Activated T-cell treated with anti-CD3 and anti-CD28 coated beads, Interleukin-2, amount 50 U/mL, for 4 hours (primary cell): ENCODE results near the gene FOXS1. TPM values are rescaled to one million over a fixed set of nuclear protein-coding genes. Genes with fewer than 3 reads are reported as not detected.
"Not testable (repeated sequence)": the region's sequence is repeated elsewhere in the genome, so short reads cannot be mapped to it uniquely, and the experiment has no call there.

Experiments used
- ATAC-seq, 2 donors: fragments of 200-7000 bp; cut with Tn5 transposase; one replicate each; pipeline ENCODE4 v1.10.0; 2021
- DNase-seq: peaks from one replicate; pipeline ENCODE4 v3.0.0-alpha.2; 2020
- H3K27me3 Mint-ChIP-seq: one replicate; pipeline ENCODE4 v1.8.0; 2021; ENCODE audit warnings: low read depth, mixed read lengths
- H3K36me3 Mint-ChIP-seq: one replicate; pipeline ENCODE4 v1.8.0; 2022; ENCODE audit warnings: mixed read lengths; ENCODE audit not compliant: insufficient read depth
- H3K4me1 Mint-ChIP-seq: one replicate; pipeline ENCODE4 v1.8.0; 2021; ENCODE audit warnings: low read depth, mixed read lengths
- H3K4me3 Mint-ChIP-seq: one replicate; pipeline ENCODE4 v1.8.0; 2021; ENCODE audit warnings: mild to moderate bottlenecking, moderate library complexity, mixed read lengths
- H3K9me3 Mint-ChIP-seq: one replicate; pipeline ENCODE4 v1.8.0; 2021; ENCODE audit warnings: mixed read lengths
- total RNA-seq, 3 donors: library from RNA; stranded (reverse); gene quantifications; one replicate each; pipeline ENCODE4 v1.2.1, GENCODE V29; 2021

Gene FOXS1
- total RNA-seq, 3 donors from 2014 or later = not detected

DNA sequence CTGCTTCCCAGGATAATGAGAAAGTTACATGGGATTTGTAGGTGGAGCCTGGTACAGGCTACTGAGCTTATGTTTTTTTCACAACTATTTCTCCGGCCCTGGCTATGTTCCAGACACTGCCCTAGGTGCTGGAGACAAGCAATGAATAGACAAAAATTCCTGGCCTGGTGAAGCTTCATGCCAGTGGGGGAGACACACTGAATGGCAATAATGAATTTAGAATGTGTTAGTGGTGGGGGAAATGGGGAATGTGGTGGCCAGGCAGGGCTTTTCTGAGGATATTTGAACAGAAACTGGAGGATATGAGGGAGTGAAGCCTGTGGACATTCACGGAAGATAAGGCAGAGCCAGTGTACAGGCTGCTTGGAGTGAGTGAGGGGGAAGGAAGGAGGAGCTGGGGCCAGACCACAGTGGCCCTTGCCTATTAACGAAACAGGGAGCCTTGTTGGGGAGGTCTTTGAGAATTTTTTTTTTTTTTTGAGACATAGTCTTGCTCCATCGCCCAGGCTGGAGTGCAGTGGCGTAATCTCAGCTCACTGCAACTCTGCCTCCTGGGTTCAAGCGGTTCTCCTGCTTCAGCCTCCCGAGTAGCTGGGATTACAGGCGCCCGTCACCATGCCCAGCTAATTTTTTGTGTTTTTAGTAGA, 6.6 kb downstream of the FOXS1 start:
- no peaks in the 10 kb centered on the region for H3K36me3 Mint-ChIP-seq
- H3K27me3 Mint-ChIP-seq = no peaks in the 10 kb centered on the region
- H3K9me3 Mint-ChIP-seq = no peaks in the 10 kb centered on the region
- peaks cover 6% of the 10 kb centered on the region for H3K4me1 Mint-ChIP-seq
- H3K4me3 Mint-ChIP-seq = no peak overlapping the region
- DNase-seq (no peak), ATAC-seq (no peak)

DNA sequence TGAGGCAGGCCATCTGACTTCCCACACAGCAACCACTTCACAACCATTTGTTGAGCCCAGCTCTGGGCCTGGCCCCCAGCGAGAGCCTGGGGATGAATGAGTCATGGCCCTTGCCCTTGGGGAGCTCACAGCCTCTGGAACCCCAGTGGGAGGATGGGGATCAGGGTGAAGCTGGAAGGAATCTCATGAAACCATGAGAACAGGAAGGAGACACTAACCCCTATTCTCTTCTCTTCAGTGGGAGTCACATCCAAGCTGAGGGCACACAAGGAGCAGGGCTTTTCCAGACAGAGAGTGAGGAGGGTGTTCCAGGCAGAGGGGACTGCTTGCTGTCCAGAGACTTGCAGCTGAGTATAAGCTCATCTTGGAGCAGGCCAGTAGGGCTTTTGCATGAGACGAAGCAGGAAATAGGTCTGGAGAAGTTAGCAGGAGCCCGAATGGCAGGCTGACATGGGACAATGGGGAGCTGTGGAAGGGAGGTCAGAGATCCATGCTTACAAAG, 7.5 kb downstream of the FOXS1 start:
- DNase-seq (no peak), ATAC-seq (no peak)
- Mint-ChIP-seq H3K4me1 (peaks cover 6% of the 10 kb centered on the region), H3K36me3 (no peaks in the 10 kb centered on the region), H3K9me3 (no peaks in the 10 kb centered on the region), H3K4me3 (no peak overlapping the region), H3K27me3 (no peaks in the 10 kb centered on the region)

GRCh38 chr20:31836853-31837608, 8.4 kb downstream of the FOXS1 start:
- Mint-ChIP-seq H3K36me3 (no peaks in the 10 kb centered on the region), H3K4me3 (no peak overlapping the region), H3K9me3 (no peaks in the 10 kb centered on the region), H3K4me1 (peaks cover 6% of the 10 kb centered on the region), H3K27me3 (no peaks in the 10 kb centered on the region)
- ATAC-seq = no peak
- DNase-seq = no peak

DNA sequence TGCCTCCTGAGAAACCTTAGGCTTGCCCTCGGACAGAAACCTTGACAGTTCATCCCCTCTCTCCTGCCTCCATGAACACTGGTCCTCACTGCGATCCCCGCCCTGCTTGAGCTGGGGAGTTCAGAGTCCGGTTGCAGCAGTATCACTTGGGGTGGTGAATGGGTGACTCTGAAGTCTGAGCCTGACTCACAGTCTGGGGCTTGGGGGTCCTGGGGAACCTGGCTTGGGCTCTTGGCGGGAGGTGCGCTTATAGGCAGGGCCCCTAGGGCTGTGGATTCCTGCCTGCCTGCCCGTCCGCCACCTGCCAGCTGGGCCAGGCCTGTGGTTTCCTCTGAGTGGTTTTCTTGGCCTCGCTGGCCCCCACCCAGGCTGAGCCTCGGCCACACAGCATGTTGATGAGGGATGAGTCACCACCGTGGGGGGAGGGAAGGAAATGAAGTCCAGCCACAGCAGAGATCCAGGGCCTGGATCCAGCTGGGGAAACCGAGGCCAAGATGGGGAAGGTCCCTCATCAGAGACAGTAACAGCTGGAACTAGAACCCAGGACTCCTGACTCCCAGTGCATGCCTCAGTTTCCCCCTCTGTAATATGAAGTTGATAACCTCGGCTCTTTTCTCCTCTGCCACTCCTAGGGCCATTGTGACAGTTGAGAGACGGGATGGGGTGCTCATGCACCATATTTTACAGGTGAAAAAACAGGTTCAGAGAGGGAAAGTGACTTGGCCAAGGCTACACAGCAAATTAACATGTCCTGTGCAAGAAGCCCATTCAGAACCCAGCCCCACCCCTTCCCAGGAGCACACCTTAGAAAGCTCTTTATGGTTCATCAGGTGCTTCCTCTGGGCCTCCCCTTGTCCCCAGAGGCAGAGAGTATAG, 9.2 kb downstream of the FOXS1 start:
- no peaks in the 10 kb centered on the region for H3K27me3 Mint-ChIP-seq
- ATAC-seq = peak; percentile 11 to 31
- H3K9me3 Mint-ChIP-seq = no peaks in the 10 kb centered on the region
- no peak for DNase-seq
- H3K36me3 Mint-ChIP-seq = no peaks in the 10 kb centered on the region
- H3K4me1 Mint-ChIP-seq = peaks cover 6% of the 10 kb centered on the region
- H3K4me3 Mint-ChIP-seq = no peak overlapping the region

DNA sequence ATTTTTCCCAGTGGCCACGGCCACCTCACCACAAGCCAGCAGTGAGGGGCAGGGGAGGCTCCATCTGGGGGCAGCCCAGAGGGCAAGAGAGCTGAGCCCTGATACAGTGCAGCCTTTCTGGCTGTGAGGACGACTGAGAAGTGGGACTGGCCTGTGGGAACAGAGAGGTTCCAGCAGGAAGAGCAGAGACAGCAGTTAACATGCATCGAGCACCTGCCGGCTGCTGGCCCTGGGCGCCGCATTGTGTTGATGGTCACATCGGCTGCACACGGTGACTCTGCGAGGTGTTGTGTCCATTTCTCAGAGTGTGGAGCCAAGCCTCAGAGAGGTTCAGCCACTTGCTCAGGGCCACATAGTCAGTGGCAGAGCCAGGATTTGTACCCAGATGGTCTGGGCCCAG, 9.8 kb downstream of the FOXS1 start:
- DNase-seq (no peak), ATAC-seq (peak in 1 of 2 donors; percentile 15)
- Mint-ChIP-seq H3K4me3 (no peak overlapping the region), H3K36me3 (no peaks in the 10 kb centered on the region), H3K9me3 (no peaks in the 10 kb centered on the region), H3K27me3 (no peaks in the 10 kb centered on the region), H3K4me1 (peaks cover 6% of the 10 kb centered on the region)

DNA sequence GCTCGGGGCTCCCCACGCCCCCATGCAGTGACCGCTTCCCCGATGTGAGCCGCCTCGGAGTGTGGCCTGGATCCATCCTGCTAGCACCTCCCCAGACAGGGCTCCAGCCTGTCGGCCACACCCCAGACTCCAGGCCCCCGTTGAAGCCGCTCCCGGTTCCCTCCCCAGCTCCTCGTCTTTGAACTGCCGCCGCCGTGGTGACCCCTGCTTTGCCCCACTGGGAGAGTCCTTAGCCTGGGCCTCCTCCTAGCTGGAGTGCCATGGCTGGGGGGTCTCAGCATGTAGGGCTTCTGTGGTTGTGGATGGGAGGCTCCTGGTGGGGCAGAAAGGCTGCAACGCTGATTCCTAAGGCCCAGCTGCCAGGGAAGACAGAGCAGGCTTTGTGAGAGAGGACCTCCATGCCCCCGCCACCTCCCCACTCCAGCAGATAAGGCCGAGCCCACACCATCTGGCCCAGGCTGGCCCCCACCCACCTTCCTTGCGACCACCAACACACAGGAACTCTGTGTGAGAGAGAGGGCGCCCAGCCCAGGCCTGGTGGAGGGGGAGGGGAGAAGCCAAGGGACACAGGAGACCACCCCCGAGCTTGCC, 11.4 kb downstream of the FOXS1 start:
- no peaks in the 10 kb centered on the region for H3K27me3 Mint-ChIP-seq
- no peaks in the 10 kb centered on the region for H3K36me3 Mint-ChIP-seq
- H3K4me3 Mint-ChIP-seq = no peak overlapping the region
- ATAC-seq (no peak), DNase-seq (no peak)
- H3K4me1 Mint-ChIP-seq = peaks cover 6% of the 10 kb centered on the region
- no peaks in the 10 kb centered on the region for H3K9me3 Mint-ChIP-seq

GRCh38 chr20:31833130-31833930, 12.1 kb downstream of the FOXS1 start:
- H3K9me3 Mint-ChIP-seq = no peaks in the 10 kb centered on the region
- peaks cover 6% of the 10 kb centered on the region for H3K4me1 Mint-ChIP-seq
- no peaks in the 10 kb centered on the region for H3K36me3 Mint-ChIP-seq
- peak; percentile 54 for DNase-seq
- no peak overlapping the region for H3K4me3 Mint-ChIP-seq
- peak; percentile 45 to 55 for ATAC-seq
- no peaks in the 10 kb centered on the region for H3K27me3 Mint-ChIP-seq

- no peaks in the 10 kb centered on the region for H3K27me3 Mint-ChIP-seq
- H3K36me3 Mint-ChIP-seq = no peaks in the 10 kb centered on the region
- no peaks in the 10 kb centered on the region for H3K9me3 Mint-ChIP-seq
- H3K4me3 Mint-ChIP-seq = no peak overlapping the region
- peaks cover 6% of the 10 kb centered on the region for H3K4me1 Mint-ChIP-seq
- no peak for ATAC-seq
- DNase-seq = no peak
These were observed 13.6 kb downstream of the FOXS1 start for GRCh38 chr20:31831771-31832306.

DNA sequence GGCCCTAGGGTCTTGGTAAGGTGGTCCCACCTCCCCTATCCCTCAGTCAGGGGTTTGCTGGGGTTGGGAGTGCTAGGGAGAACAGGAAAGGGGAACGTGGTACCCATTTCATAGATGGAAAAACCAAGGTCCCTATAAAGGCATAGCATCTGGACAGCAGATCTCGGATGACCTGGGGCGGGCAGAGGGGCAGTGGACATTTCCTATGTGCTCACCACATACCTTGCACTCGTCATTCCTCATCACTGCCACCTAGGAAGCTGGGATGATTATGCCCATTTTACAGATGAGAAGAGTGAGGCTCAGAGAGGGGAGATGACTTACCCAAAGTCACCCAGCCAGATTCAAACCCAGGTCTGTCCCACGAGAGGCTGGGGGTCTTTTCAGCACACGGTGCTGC, 14.2 kb downstream of the FOXS1 start:
- no peak overlapping the region for H3K4me3 Mint-ChIP-seq

DNA sequence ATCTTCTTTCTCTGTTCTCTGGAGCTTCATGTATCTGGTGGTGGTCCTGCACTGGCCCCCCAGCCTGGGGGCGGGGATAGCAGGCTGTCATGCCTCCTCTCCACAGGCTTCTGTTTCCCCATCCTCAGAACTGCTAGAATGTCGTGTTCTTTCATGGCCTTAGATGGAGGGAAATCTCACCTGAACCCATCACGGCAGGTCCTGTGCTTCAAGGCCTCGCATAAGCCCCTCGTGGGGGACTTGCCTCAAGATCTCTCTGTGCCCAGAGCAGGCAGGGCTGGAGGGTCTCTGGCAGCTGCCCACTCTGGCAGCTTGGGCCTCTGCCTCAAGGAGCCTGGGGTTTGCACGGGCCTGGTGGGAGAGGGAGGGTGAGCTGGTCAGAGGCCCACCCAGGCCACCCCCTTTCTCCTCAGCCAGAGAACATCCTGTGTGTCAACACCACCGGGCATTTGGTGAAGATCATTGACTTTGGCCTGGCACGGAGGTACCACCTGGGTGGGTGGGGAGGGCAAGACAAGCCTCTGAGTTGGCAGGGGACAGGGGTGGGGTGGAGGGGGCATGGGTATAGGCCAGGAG, 14.9 kb downstream of the FOXS1 start:
- DNase-seq (no peak), ATAC-seq (no peak)
- Mint-ChIP-seq H3K4me1 (no peaks in the 10 kb centered on the region), H3K9me3 (no peaks in the 10 kb centered on the region), H3K4me3 (no peak overlapping the region), H3K36me3 (no peaks in the 10 kb centered on the region), H3K27me3 (no peaks in the 10 kb centered on the region)

More for the DNA sequence above, 14.2 kb downstream of the FOXS1 start:
- DNase-seq (no peak), ATAC-seq (no peak)
- Mint-ChIP-seq H3K27me3 (no peaks in the 10 kb centered on the region), H3K9me3 (no peaks in the 10 kb centered on the region), H3K4me1 (peaks cover 3% of the 10 kb centered on the region), H3K36me3 (no peaks in the 10 kb centered on the region)

DNA sequence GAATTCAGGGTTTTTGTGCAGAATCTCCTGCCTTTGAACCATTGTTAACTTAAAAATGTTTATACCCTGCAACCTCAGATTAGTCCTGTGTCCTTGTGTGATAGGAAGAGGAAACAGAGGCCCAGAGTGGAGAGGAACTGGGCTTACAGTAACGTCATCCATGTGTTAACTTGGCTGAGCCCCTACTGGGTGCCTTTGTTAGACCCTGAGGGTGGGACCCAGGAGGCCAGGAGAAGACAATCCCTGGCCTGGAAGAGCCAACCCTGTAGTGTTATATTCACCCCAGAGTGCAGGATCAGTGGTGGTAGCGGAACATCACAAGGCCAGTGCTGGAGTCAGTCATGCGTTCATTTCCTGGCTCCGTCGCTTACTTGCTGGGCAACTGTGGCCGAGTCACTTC, 15.7 kb downstream of the FOXS1 start:
- Mint-ChIP-seq H3K4me1 (no peaks in the 10 kb centered on the region), H3K36me3 (no peaks in the 10 kb centered on the region), H3K27me3 (no peaks in the 10 kb centered on the region), H3K4me3 (no peak overlapping the region), H3K9me3 (no peaks in the 10 kb centered on the region)
- DNase-seq (no peak), ATAC-seq (no peak)

- DNase-seq, H3K36me3 Mint-ChIP-seq, H3K4me3 Mint-ChIP-seq, H3K4me1 Mint-ChIP-seq, ATAC-seq, H3K27me3 Mint-ChIP-seq, H3K9me3 Mint-ChIP-seq: not testable (repeated sequence)
These were observed 17.4 kb downstream of the FOXS1 start for GRCh38 chr20:31828016-31828415.

GRCh38 chr20:31827059-31827458, 18.3 kb downstream of the FOXS1 start:
- Mint-ChIP-seq H3K4me3 (no peak overlapping the region), H3K4me1 (peaks cover 2% of the 10 kb centered on the region), H3K9me3 (no peaks in the 10 kb centered on the region), H3K27me3 (no peaks in the 10 kb centered on the region), H3K36me3 (no peaks in the 10 kb centered on the region)
- no peak for DNase-seq
- ATAC-seq = no peak
